ENCODE measurements around the gene ILRUN. TPM values are rescaled to one million over a fixed set of nuclear protein-coding genes. Genes with fewer than 3 reads are reported as not detected.
A peak's percentile ranks its signal among the peaks of the same experiment; 100 is the strongest.
"Not testable (repeated sequence)": the region's sequence is repeated elsewhere in the genome, so short reads cannot be mapped to it uniquely, and the experiment has no call there.

Gene ILRUN
- total RNA-seq, 4 donors from 2014 or later: 52.8 to 82.3 (median 73.9) TPM

GRCh38 chr6:34684919-34685318 is 11.6 kb downstream of the ILRUN start:
- Histone ChIP-seq H3K4me3 (no peak overlapping the region), H3K36me3 (no peaks in the 10 kb centered on the region), H3K27me3 (no peaks in the 10 kb centered on the region), H3K4me1 (peaks cover 0 to 16% (median 0%) of the 10 kb centered on the region in 4 donors), H3K27ac (no peak overlapping the region), H3K9me3 (no peaks in the 10 kb centered on the region)
- no peak for DNase-seq
- no peak for TF ChIP-seq POLR2A (IDR thresholded peaks at IDR 0.05)
- no peak for TF ChIP-seq CTCF (IDR thresholded peaks at IDR 0.05)

- Histone ChIP-seq H3K4me3 (no peak overlapping the region), H3K27ac (no peak overlapping the region), H3K9me3 (no peaks in the 10 kb centered on the region), H3K36me3 (no peaks in the 10 kb centered on the region), H3K4me1 (peaks cover 0 to 21% (median 0%) of the 10 kb centered on the region in 4 donors), H3K27me3 (no peaks in the 10 kb centered on the region)
- no peak for TF ChIP-seq POLR2A (IDR thresholded peaks at IDR 0.05)
- TF ChIP-seq CTCF (IDR thresholded peaks at IDR 0.05): no peak
- no peak for DNase-seq
Measured at GRCh38 chr6:34684364-34684763, 12.2 kb downstream of the ILRUN start.

- Histone ChIP-seq H3K4me3 (no peak overlapping the region), H3K9me3 (no peaks in the 10 kb centered on the region), H3K27ac (peak overlapping the region in 3 of 4 donors; percentile 3 to 72 (median 20)), H3K4me1 (peaks cover 0 to 21% (median 0%) of the 10 kb centered on the region in 4 donors), H3K36me3 (no peaks in the 10 kb centered on the region), H3K27me3 (no peaks in the 10 kb centered on the region)
- DNase-seq: no peak
- no peak for TF ChIP-seq POLR2A (IDR thresholded peaks at IDR 0.05)
- no peak for TF ChIP-seq CTCF (IDR thresholded peaks at IDR 0.05)
Measured at GRCh38 chr6:34680802-34681515, 15.6 kb downstream of the ILRUN start.

GRCh38 chr6:34680313-34680712 is 16.3 kb downstream of the ILRUN start:
- H3K36me3 ChIP-seq, H3K4me3 ChIP-seq, H3K27me3 ChIP-seq, H3K9me3 ChIP-seq, DNase-seq: not testable (repeated sequence)
- peaks cover 0 to 22% (median under 1%) of the 10 kb centered on the region in 4 donors for H3K4me1 ChIP-seq
- H3K27ac ChIP-seq: peak overlapping the region in 1 of 4 donors; percentile 1

- Histone ChIP-seq H3K27me3 (no peaks in the 10 kb centered on the region), H3K4me3 (no peak overlapping the region), H3K27ac (no peak overlapping the region), H3K4me1 (peaks cover 0 to 28% (median 3%) of the 10 kb centered on the region in 4 donors), H3K36me3 (no peaks in the 10 kb centered on the region), H3K9me3 (no peaks in the 10 kb centered on the region)
- TF ChIP-seq POLR2A (IDR thresholded peaks at IDR 0.05): no peak
- no peak for TF ChIP-seq CTCF (IDR thresholded peaks at IDR 0.05)
- no peak for DNase-seq
Measured at GRCh38 chr6:34679552-34680253, 16.9 kb downstream of the ILRUN start.

GRCh38 chr6:34676140-34676539 is 20.4 kb downstream of the ILRUN start:
- no peak for DNase-seq
- Histone ChIP-seq H3K4me1 (peaks cover 0 to 54% (median 17%) of the 10 kb centered on the region in 4 donors), H3K27ac (peak overlapping the region in 1 of 4 donors; percentile 79), H3K4me3 (no peak overlapping the region), H3K9me3 (no peaks in the 10 kb centered on the region), H3K36me3 (no peaks in the 10 kb centered on the region), H3K27me3 (no peaks in the 10 kb centered on the region)
- TF ChIP-seq CTCF (IDR thresholded peaks at IDR 0.05) (no peak), POLR2A (IDR thresholded peaks at IDR 0.05) (no peak)

GRCh38 chr6:34674930-34675329 is 21.6 kb downstream of the ILRUN start:
- not testable (repeated sequence) for H3K36me3 ChIP-seq, H3K9me3 ChIP-seq, H3K4me3 ChIP-seq, H3K27me3 ChIP-seq
- H3K27ac ChIP-seq: peak overlapping the region; percentile 50 to 79 (median 67)
- DNase-seq: peak in 2 of 3 donors; percentile 67 to 68
- H3K4me1 ChIP-seq: peaks cover 0 to 42% (median 18%) of the 10 kb centered on the region in 4 donors
